Heart right ventricle (tissue), 16 donors: ENCODE data around the gene MAPKAPK2. TPM values are rescaled to one million over a fixed set of nuclear protein-coding genes. Genes with fewer than 3 reads are reported as not detected.
A peak's percentile ranks its signal among the peaks of the same experiment; 100 is the strongest.

Source experiments
- ATAC-seq, 8 donors: fragments of 200-7000 bp; cut with Tn5 transposase; one replicate each; pipeline ENCODE4 v1.9.1; 2020; ENCODE audit warnings: mild to moderate bottlenecking in 8 of 8, moderate library complexity in 8 of 8, moderate number of reproducible peaks in 1 of 8
- DNase-seq, 2 donors: peaks; one replicate each; pipeline ENCODE4 v3.0.0-alpha.2; 2020
- H3K27ac ChIP-seq, 10 donors: fragments of 200-600 bp; sonication (generic) in 2 of 10; one replicate each; pipeline versions ENCODE4 v1.5.0 to v1.8.0; 2020 to 2022; ENCODE audit warnings: mild to moderate bottlenecking in 3 of 10
- H3K27me3 ChIP-seq, 7 donors: fragments of 200-600 bp; one replicate each; pipeline ENCODE4 v1.8.0; 2021 to 2022; ENCODE audit warnings: mild to moderate bottlenecking in 2 of 7
- H3K36me3 ChIP-seq, 9 donors: fragments of 200-600 bp; sonication (generic) in 1 of 9; one replicate each; pipeline versions ENCODE4 v1.5.0 to v1.8.0; 2020 to 2022; ENCODE audit warnings: mild to moderate bottlenecking in 2 of 9
- H3K4me1 ChIP-seq, 9 donors: fragments of 200-600 bp; sonication (generic) in 1 of 9; one replicate each; pipeline versions ENCODE4 v1.5.0 to v1.8.0; 2020 to 2022; ENCODE audit warnings: mild to moderate bottlenecking in 4 of 9
- H3K4me3 ChIP-seq, 10 donors: fragments of 200-600 bp; sonication (generic) in 2 of 10; one replicate each; pipeline versions ENCODE4 v1.5.0 to v1.8.0; 2020 to 2022; ENCODE audit warnings: mild to moderate bottlenecking in 7 of 10, moderate library complexity in 2 of 10
- H3K9me3 ChIP-seq, 11 donors: fragments of 200-600 bp in 10 of 11; sonication (generic) in 2 of 11; one replicate each; pipeline versions ENCODE4 v1.5.0 to v1.8.0; 2013 to 2022; ENCODE audit warnings: mild to moderate bottlenecking in 2 of 11, control low read depth in 1 of 11, moderate library complexity in 1 of 11
- CTCF ChIP-seq, 9 donors: fragments of 200-600 bp; sonication (generic) in 2 of 9; IDR thresholded peaks; one replicate each; pipeline versions ENCODE4 v1.5.0 to v1.8.0; 2021 to 2022; ENCODE audit warnings: antibody characterized with exemption in 9 of 9, mild to moderate bottlenecking in 5 of 9, moderate library complexity in 1 of 9
- WGBS, 2 donors: extraction: QIAGEN DNeasy Blood & Tissue Kit; methylation state at CpG; one replicate each; pipeline ENCODE4 v1.1.7; 2013; ENCODE audit warnings: inconsistent platforms in 1 of 2; 5-methylcytosine and 5-hydroxymethylcytosine counted together
- intact Hi-C, 10 donors: fragments of 100-400 bp; cut with DNase I; formaldehyde crosslinking; loops; one replicate each; pipeline versions ENCODE4 v1.11.1 to v1.14.2; 2022
- polyA plus RNA-seq, 2 donors: library from polyadenylated mRNA; stranded (reverse); fragments of 200-250 nt; gene quantifications; one replicate each; pipeline ENCODE4 v1.2.3, GENCODE V29; 2013
- total RNA-seq, 10 donors: library from RNA; stranded (reverse); fragmentation: NEBNext Ultra II Directional in 3 of 10; extraction: Animal tissue kit (Norgen Biotek cat#: 25700) in 3 of 10; gene quantifications; one replicate each; pipeline versions ENCODE4 v1.2.1 to v1.2.4, GENCODE V29; 2021 to 2023
- donor health status: Arrhythmogenic right ventricular cardiomyopathy.
- donor health status: ischemic (EF 13 %, LVEDD 7.1; RV severe dilation, severe dysfunction).
- donor health status: healthy with polysubstance abuse.
- donor health status: DM: no; HTN: yes; CAD: no.
- donor health status: DM: no; HTN: no; CAD: no.
- donor health status: ischemic (EF 25% LVEDD 6.9; RV normal size, moderate dysfunction).
- donor health status: ischemic (EF 25% LVEDD 5.7; RV mildly dilated, moderate dysfunction).
- donor health status: healthy.
- donor health status: DM: yes; HTN: yes; CAD: no.
- donor health status: Ischemic cardiomyopathy.
- donor health status: ischemic (EF 35%, LVEDD 5.7; RV mildly dilated, moderate dysfunction).
- donor health status: nonischemic (EF 11% LVEDD 7.7; RV severe dilation, severe dysfunction).
- donor health status: DM: yes; HTN: yes; CAD: no.
- donor health status: PGD.
- donor health status: ischemic (EF 29% LVEDD 5.4; RV normal size, mild dysfunction).
- donor health status: nonischemic (EF 23%, LVEDD 6.1; RV moderate dilation, normal function).

The MAPKAPK2 gene
- total and polyA plus RNA-seq, 12 donors = 101 to 323 (median 219) TPM

GRCh38 chr1:206661161-206661820, 23.4 kb upstream of the MAPKAPK2 start:
- H3K4me1 ChIP-seq = peaks cover 14 to 93% (median 65%) of the 10 kb centered on the region in 9 donors
- intact Hi-C loops = no loop called here
- no peaks in the 10 kb centered on the region for H3K9me3 ChIP-seq
- no peak for TF ChIP-seq CTCF (IDR thresholded peaks at IDR 0.05)
- ATAC-seq (no peak), DNase-seq (no peak)
- H3K4me3 ChIP-seq = no peak overlapping the region
- H3K36me3 ChIP-seq = no peaks in the 10 kb centered on the region
- 64 to 73% methylated on average over 11 of the region's 11 CpGs for WGBS, 2 donors
- H3K27me3 ChIP-seq = peaks cover 0 to 7% (median 0%) of the 10 kb centered on the region in 7 donors
- peak overlapping the region in 8 of 10 donors; percentile 33 to 96 (median 85) for H3K27ac ChIP-seq

GRCh38 chr1:206662396-206663092, 22.2 kb upstream of the MAPKAPK2 start:
- Histone ChIP-seq H3K4me1 (peaks cover 9 to 90% (median 57%) of the 10 kb centered on the region in 9 donors), H3K4me3 (no peak overlapping the region), H3K9me3 (no peaks in the 10 kb centered on the region), H3K27me3 (peaks cover 0 to 7% (median 0%) of the 10 kb centered on the region in 7 donors), H3K27ac (peak overlapping the region in 9 of 10 donors; percentile 2 to 96 (median 91)), H3K36me3 (no peaks in the 10 kb centered on the region)
- DNase-seq (no peak), ATAC-seq (no peak)
- intact Hi-C loops = no loop called here
- no peak for TF ChIP-seq CTCF (IDR thresholded peaks at IDR 0.05)
- WGBS, 2 donors = 78 to 81% methylated on average over 3 of the region's 3 CpGs

- WGBS, 2 donors = 28 to 30% methylated on average over 5 of the region's 5 CpGs
- no peaks in the 10 kb centered on the region for H3K36me3 ChIP-seq
- DNase-seq (no peak), ATAC-seq (no peak)
- H3K4me1 ChIP-seq = peaks cover 3 to 83% (median 50%) of the 10 kb centered on the region in 9 donors
- TF ChIP-seq CTCF (IDR thresholded peaks at IDR 0.05) = no peak
- H3K9me3 ChIP-seq = no peaks in the 10 kb centered on the region
- peaks cover 0 to 7% (median 0%) of the 10 kb centered on the region in 7 donors for H3K27me3 ChIP-seq
- peak overlapping the region in 5 of 10 donors; percentile 0 to 39 (median 29) for H3K4me3 ChIP-seq
- H3K27ac ChIP-seq = peak overlapping the region; percentile 71 to 96 (median 90)
- intact Hi-C loops = no loop called here
These were observed 21.3 kb upstream of the MAPKAPK2 start for GRCh38 chr1:206663362-206663761.

- peaks cover 3 to 76% (median 44%) of the 10 kb centered on the region in 9 donors for H3K4me1 ChIP-seq
- 7 to 9% methylated on average over 20 of the region's 20 CpGs for WGBS, 2 donors
- DNase-seq = peak; percentile 63 to 77
- peaks cover 0 to 7% (median 0%) of the 10 kb centered on the region in 7 donors for H3K27me3 ChIP-seq
- H3K36me3 ChIP-seq = no peaks in the 10 kb centered on the region
- TF ChIP-seq CTCF (IDR thresholded peaks at IDR 0.05) = peak; percentile 78 to 89 (median 85)
- peak overlapping the region in 7 of 10 donors; percentile 6 to 39 (median 29) for H3K4me3 ChIP-seq
- intact Hi-C loops = loop anchor here in 7 of 10 donors (1.0 to 2.0 kb wide), 6 partner anchors 21 to 33 kb away; partner anchors contain the start of genes MAPKAPK2 (in 2 of the 7) and DYRK3 (in 1 of the 7)
- H3K9me3 ChIP-seq = no peaks in the 10 kb centered on the region
- H3K27ac ChIP-seq = peak overlapping the region; percentile 71 to 96 (median 90)
- ATAC-seq = peak; percentile 64 to 80 (median 77)
These were observed 20.7 kb upstream of the MAPKAPK2 start for GRCh38 chr1:206663832-206664652.
